ENCODE data around the gene FBRS.

FBRS gene

GRCh38 chr16:30660424-30661261 is 2.4 kb downstream of the FBRS start:
- TF ChIP-seq ZNF704 (tag by site-specific recombination; IDR thresholded peaks at IDR 0.05), result no peak
- TF ChIP-seq ZFP69B (tag by site-specific recombination; IDR thresholded peaks at IDR 0.05), result no peak
- TF ChIP-seq ZNF132 (tag by site-specific recombination; IDR thresholded peaks at IDR 0.05; ENCODE audit: borderline replicate concordance), result no peak
- TF ChIP-seq KLF16 (tag by site-specific recombination; IDR thresholded peaks at IDR 0.05), result 0 out of 2 replicates have a peak, but pooled peaks have one; percentile 17
- peak; percentile 92 for TF ChIP-seq ZNF335 (tag by site-specific recombination; conservative IDR thresholded peaks at IDR 0.05)
- TF ChIP-seq ZBTB20 (tag by site-specific recombination; IDR thresholded peaks at IDR 0.05), result no peak
- 0 out of 2 replicates have a peak, but pooled peaks have one; percentile 12 for TF ChIP-seq ZNF394 (tag by site-specific recombination; IDR thresholded peaks at IDR 0.05; ENCODE audit: borderline replicate concordance)
- no peak for TF ChIP-seq ZNF658 (tag by site-specific recombination; IDR thresholded peaks at IDR 0.05)
- TF ChIP-seq BCL6B (tag by site-specific recombination; IDR thresholded peaks at IDR 0.05), result no peak
- 0 out of 2 replicates have a peak, but pooled peaks have one; percentile 11 for TF ChIP-seq ZIC2 (tag by site-specific recombination; IDR thresholded peaks at IDR 0.05)
- TF ChIP-seq ZNF37A (tag by site-specific recombination; IDR thresholded peaks at IDR 0.05), result no peak
- no peak for TF ChIP-seq ZSCAN23 (tag by site-specific recombination; IDR thresholded peaks at IDR 0.05)
- Histone ChIP-seq H3K4me3 (ENCODE audit: low read depth, low read length) (peak overlapping the region; percentile 91), H3K27ac (ENCODE audit: extremely low read depth, low read depth, low read length) (peak overlapping the region; percentile 95), H3K9me3 (ENCODE audit: control insufficient read depth, insufficient read depth, low read depth, low read length) (no peaks in the 10 kb centered on the region), H3K4me1 (ENCODE audit: control insufficient read depth, insufficient read depth, low read length) (peaks cover 7% of the 10 kb centered on the region), H3K36me3 (ENCODE audit: control insufficient read depth in 2 of 2, insufficient read depth in 1 of 2, low read length in 2 of 2) (peaks cover 34 to 68% of the 10 kb centered on the region in 2 experiments; a peak in 2 of 3 replicates)
- POLR2A ChIA-PET, result interaction anchor here (0.6 to 2.6 kb wide), 7 partner anchors 10 to 291 kb away, joined by 3 to 29 read pairs (median 7); partner anchors contain the start of genes PRR14, SRCAP and ZNF689
- CTCF ChIA-PET, result interaction anchor here (0.6 to 4.1 kb wide), 5 partner anchors 11 to 500 kb away, joined by 3 to 43 read pairs (median 4); no protein-coding TSS in a partner anchor

GRCh38 chr16:30662449-30662848 is 4.2 kb downstream of the FBRS start:
- H3K4me1 ChIP-seq (ENCODE audit: control insufficient read depth, insufficient read depth, low read length), result peaks cover 7% of the 10 kb centered on the region
- no peak for TF ChIP-seq ZFP3 (tag by site-specific recombination; IDR thresholded peaks at IDR 0.05; ENCODE audit: low read depth)
- no peak for TF ChIP-seq ZNF223 (tag by site-specific recombination; IDR thresholded peaks at IDR 0.05)
- H3K9me3 ChIP-seq (ENCODE audit: control insufficient read depth, insufficient read depth, low read depth, low read length), result no peaks in the 10 kb centered on the region
- ChIA-PET POLR2A (no interaction called here), CTCF (no interaction called here)
- no peak overlapping the region for H3K27ac ChIP-seq (ENCODE audit: extremely low read depth, low read depth, low read length)
- H3K4me3 ChIP-seq (ENCODE audit: low read depth, low read length), result no peak overlapping the region
- peaks cover 25 to 70% of the 10 kb centered on the region in 2 experiments; a peak in 2 of 3 replicates for H3K36me3 ChIP-seq (ENCODE audit: control insufficient read depth in 2 of 2, insufficient read depth in 1 of 2, low read length in 2 of 2)

- peaks cover 7% of the 10 kb centered on the region for H3K4me1 ChIP-seq (ENCODE audit: control insufficient read depth, insufficient read depth, low read length)
- POLR2A ChIA-PET, result interaction anchor here (0.6 kb wide), 1 partner anchor 260 kb away, joined by 3 read pairs; no protein-coding TSS in a partner anchor
- TF ChIP-seq ZNF768 (tag by site-specific recombination; IDR thresholded peaks at IDR 0.05), result peak; percentile 85; the same call in 1 of the 2 replicates
- no peak for TF ChIP-seq OSR2 (tag by site-specific recombination; IDR thresholded peaks at IDR 0.05)
- peaks cover 29 to 75% of the 10 kb centered on the region in 2 experiments; a peak in 2 of 3 replicates for H3K36me3 ChIP-seq (ENCODE audit: control insufficient read depth in 2 of 2, insufficient read depth in 1 of 2, low read length in 2 of 2)
- H3K4me3 ChIP-seq (ENCODE audit: low read depth, low read length), result no peak overlapping the region
- CTCF ChIA-PET, result interaction anchor here (0.7 to 0.8 kb wide), 2 partner anchors 32 to 646 kb away, joined by 3 read pairs; no protein-coding TSS in a partner anchor
- no peaks in the 10 kb centered on the region for H3K9me3 ChIP-seq (ENCODE audit: control insufficient read depth, insufficient read depth, low read depth, low read length)
- H3K27ac ChIP-seq (ENCODE audit: extremely low read depth, low read depth, low read length), result no peak overlapping the region
These were observed 4.8 kb downstream of the FBRS start for GRCh38 chr16:30663038-30663437.

All from HEK293 (cell line).